GM23338 (cell line): ENCODE measurements around the gene SESN3. TPM values are rescaled to one million over a fixed set of nuclear protein-coding genes. Genes with fewer than 3 reads are reported as not detected.
"Not testable (repeated sequence)": the region's sequence is repeated elsewhere in the genome, so short reads cannot be mapped to it uniquely, and the experiment has no call there.

Experiments used
- ATAC-seq: fragments of 200-7000 bp; cut with Tn5 transposase; 3 replicates; pipeline ENCODE4 v1.9.1; 2020
- DNase-seq: peaks from one replicate; pipeline ENCODE4 v3.0.0-alpha.2; 2015; ENCODE audit warnings: low spot score
- H2AFZ ChIP-seq: fragments of 200-600 bp; sonication (generic); 2 replicates; pipeline ENCODE4 v1.8.0; 2016; ENCODE audit warnings: antibody characterized with exemption, mild to moderate bottlenecking, moderate library complexity
- H3F3A ChIP-seq: fragments of 200-600 bp; sonication (generic); replicated peaks from 2 replicates; pipeline ENCODE4 v1.8.0; 2017; ENCODE audit warnings: antibody characterized with exemption, mixed run types, low read depth
- H3K27ac ChIP-seq: fragments of 200-600 bp; sonication (generic); 2 replicates; pipeline ENCODE4 v1.6.1; 2016; ENCODE audit warnings: low read depth
- H3K27me3 ChIP-seq: fragments of 200-600 bp; sonication (generic); 2 replicates; pipeline ENCODE4 v1.8.0; 2016; ENCODE audit warnings: mild to moderate bottlenecking, mixed run types, moderate library complexity; ENCODE audit not compliant: insufficient read depth
- H3K36me3 ChIP-seq: fragments of 200-600 bp; sonication (generic); 2 replicates; pipeline ENCODE4 v1.8.0; 2016; ENCODE audit warnings: mild to moderate bottlenecking; ENCODE audit not compliant: insufficient read depth
- H3K4me1 ChIP-seq: fragments of 200-600 bp; sonication (generic); 2 replicates; pipeline ENCODE4 v1.8.0; 2016; ENCODE audit warnings: mild to moderate bottlenecking, moderate library complexity; ENCODE audit not compliant: insufficient read depth
- H3K4me2 ChIP-seq: fragments of 200-600 bp; sonication (generic); 2 replicates; pipeline ENCODE4 v1.7.1; 2017; ENCODE audit warnings: mixed run types
- H3K4me3 ChIP-seq: fragments of 200-600 bp; sonication (generic); 2 replicates; pipeline ENCODE4 v1.6.1; 2016; ENCODE audit warnings: mixed run types
- H3K79me2 ChIP-seq: fragments of 200-600 bp; sonication (generic); replicated peaks from 2 replicates; pipeline ENCODE4 v1.8.0; 2017; ENCODE audit warnings: mild to moderate bottlenecking; ENCODE audit not compliant: insufficient read depth
- H3K9me2 ChIP-seq: fragments of 200-600 bp; sonication (generic); 2 replicates; pipeline ENCODE4 v1.8.0; 2017; ENCODE audit not compliant: insufficient read depth
- H4K20me1 ChIP-seq: fragments of 200-600 bp; sonication (generic); replicated peaks from 2 replicates; pipeline ENCODE4 v1.8.0; 2017; ENCODE audit warnings: mild to moderate bottlenecking; ENCODE audit not compliant: insufficient read depth
- H3K27ac Mint-ChIP-seq: 2 replicates; pipeline ENCODE4 v1.8.0; 2020; ENCODE audit warnings: inconsistent platforms, mild to moderate bottlenecking, moderate library complexity, mixed read lengths
- H3K27me3 Mint-ChIP-seq: 3 replicates; pipeline ENCODE4 v1.8.0; 2022; ENCODE audit warnings: low read depth, mild to moderate bottlenecking, moderate library complexity, mixed read lengths, inconsistent platforms; ENCODE audit not compliant: insufficient read depth, poor library complexity
- H3K36me3 Mint-ChIP-seq: 3 replicates; pipeline ENCODE4 v1.8.0; 2021; ENCODE audit warnings: low read depth, mild to moderate bottlenecking, inconsistent platforms, moderate library complexity, mixed read lengths
- H3K4me1 Mint-ChIP-seq: 3 replicates; pipeline ENCODE4 v1.8.0; 2020; ENCODE audit warnings: mild to moderate bottlenecking, inconsistent platforms, mixed read lengths
- H3K4me3 Mint-ChIP-seq: 3 replicates; pipeline ENCODE4 v1.8.0; 2021; ENCODE audit warnings: moderate library complexity, mild to moderate bottlenecking, inconsistent platforms, mixed read lengths
- H3K9me3 Mint-ChIP-seq: 3 replicates; pipeline ENCODE4 v1.8.0; 2020; ENCODE audit warnings: moderate library complexity, mild to moderate bottlenecking, inconsistent platforms, mixed read lengths
- CREB1 ChIP-seq: fragments of 250-450 bp; sonication (Bioruptor Pico); IDR thresholded peaks from 2 replicates; pipeline ENCODE4 v1.5.0; 2020; ENCODE audit warnings: low read depth, mild to moderate bottlenecking, moderate library complexity
- CTCF ChIP-seq, 2 experiments: fragments of 200-600 bp in 1 of 2; sonication (generic) in 1 of 2; conservative IDR thresholded peaks; 2 replicates each; pipeline versions ENCODE4 v1.5.1 to v1.6.1; 2016 to 2017; ENCODE audit warnings: antibody characterized with exemption in 2 of 2, low read depth in 2 of 2, mild to moderate bottlenecking in 2 of 2, moderate library complexity in 1 of 2
- ETS1 ChIP-seq: IDR thresholded peaks from 2 replicates; pipeline ENCODE4 v1.6.1; 2016; ENCODE audit warnings: antibody characterized with exemption
- EZH2 ChIP-seq: fragments of 200-600 bp; sonication (generic); IDR thresholded peaks from one replicate; pipeline ENCODE4 v1.8.0; 2017; ENCODE audit warnings: antibody characterized with exemption, mild to moderate bottlenecking, low read depth; ENCODE audit not compliant: unreplicated experiment
- EZH2phosphoT487 ChIP-seq: fragments of 200-600 bp; sonication (generic); IDR thresholded peaks from one replicate; pipeline ENCODE4 v1.8.1; 2018; ENCODE audit warnings: antibody characterized with exemption; ENCODE audit not compliant: unreplicated experiment
- JUNB ChIP-seq: IDR thresholded peaks from one replicate; pipeline ENCODE4 v1.6.1; 2016; ENCODE audit warnings: antibody characterized with exemption; ENCODE audit not compliant: unreplicated experiment
- POLR2AphosphoS5 ChIP-seq: IDR thresholded peaks from 2 replicates; pipeline ENCODE4 v1.6.1; 2016; ENCODE audit warnings: antibody characterized with exemption, low read depth
- STAT1 ChIP-seq: IDR thresholded peaks from one replicate; pipeline ENCODE4 v1.6.1; 2016; ENCODE audit warnings: antibody characterized with exemption; ENCODE audit not compliant: unreplicated experiment
- ZNF114 ChIP-seq: fragments of 250-450 bp; sonication (Bioruptor Pico); IDR thresholded peaks from 2 replicates; pipeline ENCODE4 v1.5.0; 2020; ENCODE audit warnings: mild to moderate bottlenecking, moderate library complexity
- ZNF331 ChIP-seq: fragments of 250-450 bp; sonication (Bioruptor Pico); IDR thresholded peaks from 2 replicates; pipeline ENCODE4 v1.5.0; 2020; ENCODE audit warnings: low read depth, mild to moderate bottlenecking, moderate library complexity
- ZNF462 ChIP-seq: fragments of 250-450 bp; sonication (Bioruptor Pico); IDR thresholded peaks from 2 replicates; pipeline ENCODE4 v1.5.0; 2020; ENCODE audit warnings: mild to moderate bottlenecking, moderate library complexity
- polyA plus RNA-seq: library from polyadenylated mRNA; unstranded; fragments of >200 nt; fragmentation: Nextera tagmentation; extraction: Ambion mirVana; gene quantifications from 2 replicates; pipeline ENCODE4 v1.2.1, GENCODE V29; 2016
- total RNA-seq: library from RNA; depleted of rRNA; stranded (reverse); fragments of >200 nt; shearing (Covaris generic); gene quantifications from 2 replicates; pipeline ENCODE4 v1.2.3, GENCODE V29; 2014

The SESN3 gene
- total and polyA plus RNA-seq, 2 experiments from 2014 or later: 5.5 to 30.5 TPM

- TF ChIP-seq ETS1 (no peak), CTCF (conservative IDR thresholded peaks at IDR 0.05; ENCODE audit: low read depth in 2 of 2) (no peak), ZNF114 (CRISPR knock-in tag) (no peak), STAT1 (no peak), CREB1 (CRISPR knock-in tag) (no peak), JUNB (no peak)
These were observed 45.1 kb upstream of the SESN3 start (continued) for GRCh38 chr11:95276139-95276538.

GRCh38 chr11:95273618-95274017 is 42.6 kb upstream of the SESN3 start:
- H3K36me3 Mint-ChIP-seq, H3K4me2 ChIP-seq, H3K4me1 Mint-ChIP-seq, DNase-seq, H4K20me1 ChIP-seq, H3K27me3 ChIP-seq, H3K36me3 ChIP-seq, H3K9me2 ChIP-seq, H2AFZ ChIP-seq, H3K27ac Mint-ChIP-seq, H3K9me3 Mint-ChIP-seq, H3K4me3 Mint-ChIP-seq, H3K4me3 ChIP-seq, H3K4me1 ChIP-seq, H3F3A ChIP-seq, ATAC-seq, H3K27me3 Mint-ChIP-seq, H3K79me2 ChIP-seq, H3K27ac ChIP-seq: not testable (repeated sequence)

GRCh38 chr11:95269036-95269819 is 38.2 kb upstream of the SESN3 start:
- Mint-ChIP-seq H3K27me3 (peaks cover 2% of the 10 kb centered on the region), H3K9me3 (no peaks in the 10 kb centered on the region), H3K4me3 (no peak overlapping the region), H3K36me3 (no peaks in the 10 kb centered on the region), H3K27ac (no peak overlapping the region), H3K4me1 (peaks cover 12% of the 10 kb centered on the region)
- Histone ChIP-seq H2AFZ (no peak overlapping the region), H3K4me1 (peaks cover 18% of the 10 kb centered on the region), H3K9me2 (peaks cover 16% of the 10 kb centered on the region), H3K4me2 (no peak overlapping the region), H3F3A (no peaks in the 10 kb centered on the region), H3K36me3 (no peaks in the 10 kb centered on the region), H3K79me2 (no peaks in the 10 kb centered on the region), H4K20me1 (no peaks in the 10 kb centered on the region), H3K27ac (no peak overlapping the region), H3K4me3 (no peak overlapping the region), H3K27me3 (no peaks in the 10 kb centered on the region)
- TF ChIP-seq STAT1: no peak
- no peak for TF ChIP-seq EZH2
- no peak for TF ChIP-seq ZNF331 (CRISPR knock-in tag)
- no peak for TF ChIP-seq POLR2AphosphoS5
- TF ChIP-seq ZNF462 (CRISPR knock-in tag): no peak
- TF ChIP-seq EZH2phosphoT487: no peak
- no peak for DNase-seq
- no peak for ATAC-seq
